Peyer's patch (tissue), 4 donors: ENCODE data around the gene MNS1.

Experiments used
- CTCF ChIP-seq, 6 experiments: fragments of 450-650 bp in 4 of 6; fragments of 200-600 bp in 2 of 6; sonication (generic) in 1 of 6; IDR thresholded peaks; one replicate each; pipeline ENCODE4 v1.5.1; 2017 to 2019; ENCODE audit warnings: antibody characterized with exemption in 6 of 6, mild to moderate bottlenecking in 3 of 6, moderate library complexity in 1 of 6
- POLR2A ChIP-seq, 2 donors: fragments of 450-650 bp; IDR thresholded peaks; one replicate each; pipeline ENCODE4 v1.5.1; 2017; ENCODE audit warnings: antibody characterized with exemption in 2 of 2, mild to moderate bottlenecking in 2 of 2, moderate library complexity in 2 of 2

- TF ChIP-seq CTCF (IDR thresholded peaks at IDR 0.05), result no peak
- no peak for TF ChIP-seq POLR2A (IDR thresholded peaks at IDR 0.05)
Measured at GRCh38 chr15:56469483-56469882, 4.5 kb upstream of the MNS1 start.
